ENCODE data around the gene NRXN3. TPM values are rescaled to one million over a fixed set of nuclear protein-coding genes. Genes with fewer than 3 reads are reported as not detected.

The NRXN3 gene
- total RNA-seq, 1 donor from 2014 or later, result 19.8 TPM

GRCh38 chr14:79411403-79412174 is 1241.4 kb downstream of the NRXN3 start:
- Mint-ChIP-seq H3K27ac (no peak overlapping the region), H3K4me3 (no peak overlapping the region), H3K27me3 (no peaks in the 10 kb centered on the region), H3K9me3 (no peaks in the 10 kb centered on the region), H3K4me1 (ENCODE audit: unreplicated experiment) (peaks cover 17% of the 10 kb centered on the region), H3K36me3 (no peaks in the 10 kb centered on the region)
- DNase-seq (ENCODE audit: extremely low spot score, unreplicated experiment), result no peak
- no peak for TF ChIP-seq CTCF (conservative IDR thresholded peaks at IDR 0.05)

- Mint-ChIP-seq H3K4me3 (no peak overlapping the region), H3K4me1 (ENCODE audit: unreplicated experiment) (peaks cover 9% of the 10 kb centered on the region), H3K9me3 (no peaks in the 10 kb centered on the region), H3K27ac (no peak overlapping the region), H3K36me3 (no peaks in the 10 kb centered on the region), H3K27me3 (no peaks in the 10 kb centered on the region)
- no peak for TF ChIP-seq CTCF (conservative IDR thresholded peaks at IDR 0.05)
- no peak for DNase-seq (ENCODE audit: extremely low spot score, unreplicated experiment)
Observed at GRCh38 chr14:79412822-79413221, 1242.6 kb downstream of the NRXN3 start.

GRCh38 chr14:79413734-79414428 is 1243.7 kb downstream of the NRXN3 start:
- Mint-ChIP-seq H3K4me1 (ENCODE audit: unreplicated experiment) (peaks cover 4% of the 10 kb centered on the region), H3K9me3 (no peaks in the 10 kb centered on the region), H3K36me3 (no peaks in the 10 kb centered on the region), H3K27ac (no peak overlapping the region), H3K4me3 (no peak overlapping the region), H3K27me3 (no peaks in the 10 kb centered on the region)
- no peak for DNase-seq (ENCODE audit: extremely low spot score, unreplicated experiment)
- TF ChIP-seq CTCF (conservative IDR thresholded peaks at IDR 0.05), result no peak

- H3K27me3 Mint-ChIP-seq, result no peaks in the 10 kb centered on the region
- H3K27ac Mint-ChIP-seq, result no peak overlapping the region
- no peaks in the 10 kb centered on the region for H3K36me3 Mint-ChIP-seq
- peaks cover 4% of the 10 kb centered on the region for H3K4me1 Mint-ChIP-seq (ENCODE audit: unreplicated experiment)
- no peak for TF ChIP-seq CTCF (conservative IDR thresholded peaks at IDR 0.05)
- H3K4me3 Mint-ChIP-seq, result no peak overlapping the region
- no peaks in the 10 kb centered on the region for H3K9me3 Mint-ChIP-seq
- DNase-seq (ENCODE audit: extremely low spot score, unreplicated experiment), result no peak
Observed at GRCh38 chr14:79415726-79416125, 1245.6 kb downstream of the NRXN3 start.

- no peaks in the 10 kb centered on the region for H3K36me3 Mint-ChIP-seq
- H3K27me3 Mint-ChIP-seq, result no peaks in the 10 kb centered on the region
- H3K4me1 Mint-ChIP-seq (ENCODE audit: unreplicated experiment), result peaks cover 4% of the 10 kb centered on the region
- no peak overlapping the region for H3K27ac Mint-ChIP-seq
- H3K4me3 Mint-ChIP-seq, result no peak overlapping the region
- no peak for DNase-seq (ENCODE audit: extremely low spot score, unreplicated experiment)
- no peaks in the 10 kb centered on the region for H3K9me3 Mint-ChIP-seq
- TF ChIP-seq CTCF (conservative IDR thresholded peaks at IDR 0.05), result no peak
Observed at GRCh38 chr14:79417961-79418360, 1247.8 kb downstream of the NRXN3 start.
